Left lobe of liver (tissue), 2 donors: Measurements from ENCODE around the gene MAP1B. TPM values are rescaled to one million over a fixed set of nuclear protein-coding genes. Genes with fewer than 3 reads are reported as not detected.

ENCODE experiments used
- ATAC-seq: fragments of 200-7000 bp; cut with Tn5 transposase; one replicate; pipeline ENCODE4 v1.9.1; 2020; ENCODE audit warnings: mild to moderate bottlenecking, moderate library complexity
- DNase-seq: peaks from one replicate; pipeline ENCODE4 v3.0.0-alpha.2; 2020; ENCODE audit warnings: low spot score
- total RNA-seq: library from RNA; stranded (reverse); gene quantifications from one replicate; pipeline ENCODE4 v1.2.1, GENCODE V29; 2021
- donor health status: DM: no; HTN: no; CAD: no; lungs with moderate emphysema.
- donor health status: DM: no; HTN: yes; CAD: no.

Gene MAP1B
- total RNA-seq, 1 donor from 2014 or later = 3.4 TPM

GRCh38 chr5:72129725-72130124 lies 22.4 kb downstream of the MAP1B start:
- no peak for DNase-seq
- ATAC-seq = no peak

- ATAC-seq (no peak), DNase-seq (no peak)
Measured at GRCh38 chr5:72130351-72130761, 23.1 kb downstream of the MAP1B start.

DNA sequence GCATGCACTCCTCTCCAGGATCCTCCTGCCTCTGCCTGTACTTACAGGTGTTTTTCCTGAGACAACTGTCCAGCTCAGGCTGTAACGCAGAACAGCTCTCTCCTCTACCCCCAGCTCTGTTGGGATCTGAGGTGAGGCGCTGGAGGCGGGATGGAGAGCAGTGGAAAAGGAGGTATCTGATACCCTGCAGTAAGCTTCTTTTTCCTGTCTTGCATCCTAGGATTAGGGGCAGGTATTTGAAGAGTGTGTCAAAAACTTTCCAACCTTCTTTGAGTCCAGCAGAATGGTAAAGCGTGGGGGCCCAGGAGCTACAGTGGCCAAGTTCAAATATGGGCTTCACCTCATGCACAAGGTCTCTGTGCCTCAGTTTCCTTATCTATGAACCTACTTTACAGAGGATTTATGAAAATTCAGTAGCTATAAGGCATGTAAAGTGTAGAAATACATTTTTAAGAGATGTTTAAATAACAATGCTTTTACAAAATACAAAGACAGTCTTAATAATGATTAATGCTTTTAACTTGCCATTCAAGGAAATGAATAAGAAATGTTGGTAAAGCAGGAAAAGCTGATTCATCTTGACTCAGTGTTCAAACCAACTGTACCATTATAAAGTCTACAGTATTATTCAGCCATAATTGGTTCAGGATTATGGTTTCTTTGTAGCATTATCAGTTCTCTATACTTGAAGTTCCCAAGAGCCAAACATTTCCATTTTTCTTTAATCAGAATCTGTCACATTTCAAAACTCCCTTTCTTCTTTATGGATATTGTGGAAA lies 26.1 kb downstream of the MAP1B start:
- DNase-seq (no peak), ATAC-seq (no peak)

- no peak for DNase-seq
- no peak for ATAC-seq
Measured at GRCh38 chr5:72134226-72134899, 27.1 kb downstream of the MAP1B start.

- ATAC-seq (peak; percentile 83), DNase-seq (no peak)
Measured at GRCh38 chr5:72137826-72138409, 30.6 kb downstream of the MAP1B start.

DNA sequence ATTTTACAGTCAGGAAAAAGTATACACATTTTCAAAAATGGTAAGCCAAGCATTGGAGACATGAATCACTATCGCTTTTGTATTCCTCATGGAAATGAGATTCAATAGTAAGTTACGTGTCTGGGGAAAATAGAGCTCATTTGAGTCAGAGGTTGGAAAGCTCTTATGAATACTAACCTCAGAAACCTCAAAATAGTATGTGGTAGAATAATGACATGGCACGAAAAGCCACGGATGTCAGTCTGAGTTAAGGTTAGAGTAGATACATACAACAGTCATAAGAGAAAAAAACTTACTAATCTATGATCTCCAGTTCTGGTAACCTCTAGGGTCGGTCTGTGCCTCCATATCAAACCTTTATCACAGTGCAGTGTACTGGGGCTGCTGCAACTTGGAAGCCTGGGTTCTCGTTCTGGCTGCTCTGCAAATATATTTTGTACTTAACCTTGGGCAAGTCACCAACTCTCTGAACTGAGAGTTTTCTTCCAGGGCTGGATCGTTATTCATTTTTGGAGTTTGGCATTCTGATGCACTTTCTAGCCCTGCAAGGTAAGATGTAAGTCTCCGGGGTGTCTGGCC lies 31.8 kb downstream of the MAP1B start:
- no peak for DNase-seq
- ATAC-seq = no peak

DNA sequence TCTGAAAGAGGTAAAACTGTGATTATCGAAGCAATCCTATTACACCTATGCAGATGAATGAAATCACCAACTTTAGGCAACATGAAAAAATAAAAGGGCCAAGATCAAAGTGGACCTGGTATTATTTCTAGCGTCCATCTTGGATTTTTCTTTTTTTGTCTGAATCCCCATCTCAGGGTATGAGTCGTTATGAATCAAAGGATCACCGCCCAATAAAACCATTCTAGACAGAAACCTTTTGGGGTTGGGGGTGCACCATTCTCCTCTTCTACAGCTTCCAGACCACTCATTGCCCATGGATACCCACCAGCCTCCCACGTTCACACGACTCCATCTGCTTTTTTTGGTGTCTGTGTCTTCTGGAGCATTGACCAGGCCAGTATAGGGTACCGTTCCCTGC lies 33.4 kb downstream of the MAP1B start:
- no peak for ATAC-seq

GRCh38 chr5:72141440-72142355 lies 34.4 kb downstream of the MAP1B start:
- ATAC-seq (peak; percentile 31), DNase-seq (no peak)

More for the DNA sequence above, 33.4 kb downstream of the MAP1B start:
- DNase-seq = no peak

- ATAC-seq (no peak), DNase-seq (no peak)
Measured at GRCh38 chr5:72144762-72145161, 37.5 kb downstream of the MAP1B start.

DNA sequence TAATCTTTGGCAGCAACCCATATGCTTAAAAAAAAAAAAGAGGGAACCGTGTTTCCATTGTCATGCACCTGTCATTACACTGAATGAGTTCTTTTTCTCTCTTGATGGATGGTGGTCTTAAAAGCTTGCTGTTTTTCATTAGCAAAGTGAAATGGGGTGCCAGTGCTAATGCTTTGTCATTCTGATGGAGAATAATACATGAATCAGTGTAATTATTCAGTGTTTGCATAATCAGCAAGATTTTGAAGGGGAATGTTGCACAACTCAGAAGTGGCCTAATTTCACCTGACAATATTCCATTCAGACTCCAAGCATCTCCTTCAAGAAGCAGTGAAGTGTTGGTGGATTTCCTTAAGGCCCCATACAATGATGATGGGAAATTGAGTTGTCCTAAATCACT lies 38.1 kb downstream of the MAP1B start:
- DNase-seq (no peak), ATAC-seq (no peak)

GRCh38 chr5:72146056-72146455 lies 38.8 kb downstream of the MAP1B start:
- no peak for DNase-seq
- no peak for ATAC-seq

DNA sequence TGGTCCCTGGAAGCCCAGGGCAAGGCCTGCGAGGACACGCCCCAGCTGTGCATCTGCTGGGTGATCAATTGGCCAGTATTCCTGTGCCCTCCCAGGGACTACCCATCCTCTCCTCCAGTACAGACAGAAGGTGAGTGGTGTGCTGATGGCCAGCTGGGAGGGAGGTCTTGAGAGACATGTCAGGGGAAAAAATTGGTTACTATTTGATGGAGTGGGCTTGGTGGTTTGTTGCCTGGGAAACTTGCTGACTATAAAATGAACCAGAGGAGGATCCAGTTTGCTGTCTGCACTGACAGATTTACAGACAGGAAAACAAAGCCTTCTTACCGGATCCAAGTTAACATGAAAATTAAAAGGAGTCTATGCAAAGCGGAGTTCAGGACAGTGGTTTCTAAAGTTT lies 40.3 kb downstream of the MAP1B start:
- DNase-seq (no peak), ATAC-seq (no peak)

DNA sequence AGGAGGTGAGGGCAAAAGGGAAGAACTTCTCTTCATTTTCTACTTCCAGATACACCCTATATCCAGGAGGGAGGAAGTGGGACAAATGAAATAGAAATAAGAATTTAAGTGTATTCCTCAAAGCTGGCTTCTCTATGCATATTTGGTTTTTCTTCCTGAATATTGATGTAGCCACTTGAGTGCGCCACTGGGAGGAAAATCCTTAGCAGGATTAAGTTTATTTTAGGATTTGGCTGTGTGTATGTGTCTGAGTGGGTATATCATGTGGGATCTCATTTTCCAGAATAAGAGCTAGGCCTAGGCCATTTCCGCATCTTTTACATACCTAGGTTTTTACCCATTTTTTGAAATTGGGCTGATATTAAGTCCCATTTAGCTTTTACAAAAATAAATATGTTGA lies 42.5 kb downstream of the MAP1B start:
- ATAC-seq (no peak), DNase-seq (no peak)

- no peak for DNase-seq
Measured at GRCh38 chr5:72151169-72151568, 43.9 kb downstream of the MAP1B start.

GRCh38 chr5:72151646-72152045 lies 44.4 kb downstream of the MAP1B start:
- ATAC-seq (no peak), DNase-seq (no peak)

More at GRCh38 chr5:72151169-72151568, 43.9 kb downstream of the MAP1B start:
- no peak for ATAC-seq

DNA sequence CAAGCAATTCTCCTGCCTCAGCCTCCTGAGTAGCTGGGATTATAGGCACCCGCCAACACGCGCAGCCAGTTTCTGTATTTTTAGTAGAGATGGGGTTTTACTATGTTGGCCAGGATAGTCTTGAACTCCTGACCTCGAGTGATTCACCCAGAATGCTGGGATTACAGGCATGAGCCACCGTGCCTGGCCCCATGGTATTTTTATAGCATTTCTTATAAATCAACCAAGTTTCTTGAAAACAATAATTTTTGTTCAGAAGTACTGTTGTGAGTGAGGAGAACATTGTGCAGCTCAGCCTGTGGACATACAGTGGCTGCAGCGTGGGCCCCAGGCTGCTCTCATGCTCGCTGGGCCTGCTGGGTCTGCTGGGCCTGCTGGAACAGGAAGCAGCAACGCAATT lies 45.3 kb downstream of the MAP1B start:
- no peak for ATAC-seq
- no peak for DNase-seq

DNA sequence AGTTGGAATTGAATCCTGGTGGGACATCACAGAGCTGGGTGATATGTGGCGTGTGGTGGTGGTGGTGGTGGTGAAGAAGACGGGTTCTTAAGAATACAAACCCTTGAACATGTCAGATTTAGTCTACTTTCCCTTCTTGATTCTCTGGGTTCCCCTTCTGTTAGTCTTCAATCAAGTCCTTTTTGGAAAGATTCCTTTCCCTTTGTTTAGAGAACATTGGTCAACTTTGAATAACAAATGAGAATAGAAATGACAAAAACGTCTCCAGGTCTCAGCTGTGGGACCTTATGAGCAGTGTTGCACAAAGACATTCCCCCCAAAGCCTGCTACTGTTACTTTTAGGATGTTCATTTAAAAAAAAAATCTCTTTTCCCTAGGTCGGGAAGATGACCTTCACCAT lies 46.3 kb downstream of the MAP1B start:
- DNase-seq = no peak
- ATAC-seq = no peak

- DNase-seq (no peak), ATAC-seq (peak; percentile 39)
Measured at GRCh38 chr5:72154076-72154756, 46.9 kb downstream of the MAP1B start.

DNA sequence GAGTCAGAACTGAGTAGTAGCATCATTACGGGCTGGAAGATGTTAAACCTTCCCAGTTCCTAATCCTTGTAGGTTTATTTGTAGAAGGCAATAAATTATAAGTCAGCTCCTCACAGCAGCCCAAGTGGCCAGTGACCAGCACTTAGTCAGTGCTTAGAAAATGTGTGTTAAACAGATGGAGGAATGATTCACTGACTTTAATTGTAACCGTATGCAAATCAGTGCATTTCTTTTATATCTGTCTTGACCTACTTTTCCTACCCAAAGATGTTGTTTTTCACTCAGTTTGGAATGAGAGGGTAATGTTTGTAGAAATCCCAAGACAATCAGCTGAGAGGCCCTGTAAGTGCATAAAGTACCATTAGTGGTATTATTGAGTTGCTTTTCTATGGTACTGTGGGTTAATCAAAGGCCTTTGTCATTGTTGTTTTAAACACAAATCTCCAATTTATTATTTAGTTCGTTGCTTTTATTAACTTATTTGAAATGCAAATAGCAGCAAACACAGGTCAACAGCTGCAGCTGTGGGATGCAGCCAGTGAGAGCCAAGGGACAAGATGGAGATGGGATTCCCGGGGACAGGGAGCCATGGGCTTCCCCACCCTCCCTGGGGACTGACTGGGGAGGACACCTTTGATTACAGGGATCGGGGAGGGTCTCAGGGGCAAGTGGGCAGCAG lies 49.8 kb downstream of the MAP1B start:
- DNase-seq (no peak), ATAC-seq (no peak)

- DNase-seq (no peak), ATAC-seq (no peak)
Measured at GRCh38 chr5:72157625-72157962, 50.3 kb downstream of the MAP1B start.
